ENCODE measurements around the gene NFYC. TPM values are rescaled to one million over a fixed set of nuclear protein-coding genes. Genes with fewer than 3 reads are reported as not detected.

NFYC gene
- total RNA-seq, 1 donor from 2014 or later: 51.1 TPM

DNA sequence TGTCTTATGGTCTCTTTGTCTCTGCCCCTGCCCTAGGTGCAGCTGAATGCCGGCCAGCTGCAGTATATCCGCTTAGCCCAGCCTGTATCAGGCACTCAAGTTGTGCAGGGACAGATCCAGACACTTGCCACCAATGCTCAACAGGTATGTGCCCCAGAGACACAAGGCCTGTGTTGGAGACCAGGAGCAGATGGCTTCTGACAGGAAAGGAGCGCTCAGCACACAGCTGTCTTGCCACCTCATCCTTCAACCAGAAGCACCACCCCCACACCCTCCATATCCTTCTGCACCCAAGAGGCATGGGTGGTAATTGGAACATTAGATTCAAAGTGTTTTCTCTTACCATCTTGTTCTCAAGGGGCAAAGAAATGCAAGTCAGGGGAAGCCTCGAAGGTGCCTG lies 75.1 kb downstream of the NFYC start:
- no peaks in the 10 kb centered on the region for H3K9me3 Mint-ChIP-seq (ENCODE audit: unreplicated experiment)
- no peak for FAIRE-seq
- TF ChIP-seq, protein P1, sequence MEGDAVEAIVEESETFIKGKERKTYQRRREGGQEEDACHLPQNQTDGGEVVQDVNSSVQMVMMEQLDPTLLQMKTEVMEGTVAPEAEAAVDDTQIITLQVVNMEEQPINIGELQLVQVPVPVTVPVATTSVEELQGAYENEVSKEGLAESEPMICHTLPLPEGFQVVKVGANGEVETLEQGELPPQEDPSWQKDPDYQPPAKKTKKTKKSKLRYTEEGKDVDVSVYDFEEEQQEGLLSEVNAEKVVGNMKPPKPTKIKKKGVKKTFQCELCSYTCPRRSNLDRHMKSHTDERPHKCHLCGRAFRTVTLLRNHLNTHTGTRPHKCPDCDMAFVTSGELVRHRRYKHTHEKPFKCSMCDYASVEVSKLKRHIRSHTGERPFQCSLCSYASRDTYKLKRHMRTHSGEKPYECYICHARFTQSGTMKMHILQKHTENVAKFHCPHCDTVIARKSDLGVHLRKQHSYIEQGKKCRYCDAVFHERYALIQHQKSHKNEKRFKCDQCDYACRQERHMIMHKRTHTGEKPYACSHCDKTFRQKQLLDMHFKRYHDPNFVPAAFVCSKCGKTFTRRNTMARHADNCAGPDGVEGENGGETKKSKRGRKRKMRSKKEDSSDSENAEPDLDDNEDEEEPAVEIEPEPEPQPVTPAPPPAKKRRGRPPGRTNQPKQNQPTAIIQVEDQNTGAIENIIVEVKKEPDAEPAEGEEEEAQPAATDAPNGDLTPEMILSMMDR (IDR thresholded peaks at IDR 0.05; ENCODE audit: insufficient read depth, low read depth, low read length): no peak
- TF ChIP-seq EZH2 (IDR thresholded peaks at IDR 0.05; ENCODE audit: insufficient read depth, low read length): no peak
- peaks cover 39% of the 10 kb centered on the region for H3K36me3 Mint-ChIP-seq (ENCODE audit: low read depth, unreplicated experiment)
- H3K4me2 ChIP-seq (ENCODE audit: low read length): no peak overlapping the region
- H3K36me3 ChIP-seq (ENCODE audit: insufficient read depth, low read length): peaks cover 41% of the 10 kb centered on the region
- H3K4me3 Mint-ChIP-seq (ENCODE audit: unreplicated experiment): no peak overlapping the region
- H3K27ac Mint-ChIP-seq (ENCODE audit: unreplicated experiment): no peak overlapping the region
- H2AFZ ChIP-seq (ENCODE audit: low read depth, low read length): no peak overlapping the region
- H3K9ac ChIP-seq (ENCODE audit: low read length): no peak overlapping the region
- no peaks in the 10 kb centered on the region for H3K79me2 ChIP-seq (ENCODE audit: insufficient read depth, low read length)
- no peak for DNase-seq (ENCODE audit: low read depth)
- H4K20me1 ChIP-seq (ENCODE audit: insufficient read depth, low read length): peaks cover 19% of the 10 kb centered on the region
- no peaks in the 10 kb centered on the region for H3K27me3 ChIP-seq (ENCODE audit: insufficient read depth, low read length)
- no peaks in the 10 kb centered on the region for H3K27me3 Mint-ChIP-seq (ENCODE audit: low read depth, unreplicated experiment)
- no peak overlapping the region for H3K27ac ChIP-seq (ENCODE audit: low read depth, low read length)
- H3K4me3 ChIP-seq (ENCODE audit: insufficient read depth, low read depth, low read length): no peak overlapping the region
- peaks cover 13% of the 10 kb centered on the region for H3K4me1 Mint-ChIP-seq (ENCODE audit: low read depth, unreplicated experiment)
- H3K4me1 ChIP-seq (ENCODE audit: insufficient read depth, low read length): no peaks in the 10 kb centered on the region
- H3K9me3 ChIP-seq (ENCODE audit: insufficient read depth, low read depth, low read length): no peaks in the 10 kb centered on the region

DNA sequence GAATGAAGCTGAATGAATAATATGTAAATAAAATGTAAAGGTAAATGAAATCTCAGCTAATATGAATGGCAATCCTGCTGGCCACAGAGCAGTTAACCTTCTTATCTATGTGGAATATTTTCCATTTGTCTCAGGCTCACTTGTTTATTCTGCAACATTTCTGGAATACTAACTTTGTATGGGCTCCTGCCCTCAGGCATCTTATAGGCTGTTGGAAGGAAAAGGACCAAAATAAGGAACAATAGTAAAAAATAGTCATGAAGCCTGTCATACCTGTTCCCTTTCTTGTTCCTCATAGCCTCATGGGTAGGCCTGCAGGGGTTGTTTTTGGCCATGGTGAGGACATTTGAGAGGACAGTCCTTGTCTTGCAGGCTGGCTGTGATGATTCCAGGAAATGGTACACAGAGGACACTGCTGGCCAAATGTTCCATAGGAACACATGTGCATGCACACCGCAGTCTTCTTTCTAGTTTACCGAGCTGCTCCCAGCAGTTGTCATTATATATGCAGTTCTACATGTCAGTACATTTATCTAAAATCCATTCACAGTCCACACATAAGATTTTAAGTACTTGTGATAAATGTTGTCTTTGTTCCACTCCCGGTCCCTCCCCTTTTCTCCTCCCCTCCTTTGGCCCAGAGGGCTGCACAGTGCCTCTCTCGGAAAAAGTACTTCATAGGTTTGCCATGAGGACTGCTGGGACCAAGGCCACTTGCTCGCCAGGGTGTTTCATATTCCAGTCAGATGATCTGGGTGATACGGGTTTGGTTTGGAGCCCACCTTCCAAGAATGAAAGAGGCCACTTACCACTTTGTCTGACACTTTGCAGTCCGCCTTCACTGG lies 76.9 kb downstream of the NFYC start:
- no peaks in the 10 kb centered on the region for H3K27me3 ChIP-seq (ENCODE audit: insufficient read depth, low read length)
- H3K4me3 ChIP-seq (ENCODE audit: insufficient read depth, low read depth, low read length): no peak overlapping the region
- H3K9me3 Mint-ChIP-seq (ENCODE audit: unreplicated experiment): no peaks in the 10 kb centered on the region
- H3K36me3 Mint-ChIP-seq (ENCODE audit: low read depth, unreplicated experiment): peaks cover 42% of the 10 kb centered on the region
- H3K79me2 ChIP-seq (ENCODE audit: insufficient read depth, low read length): no peaks in the 10 kb centered on the region
- no peak overlapping the region for H3K9ac ChIP-seq (ENCODE audit: low read length)
- H3K9me3 ChIP-seq (ENCODE audit: insufficient read depth, low read depth, low read length): no peaks in the 10 kb centered on the region
- no peaks in the 10 kb centered on the region for H3K4me1 ChIP-seq (ENCODE audit: insufficient read depth, low read length)
- peaks cover 12% of the 10 kb centered on the region for H3K4me1 Mint-ChIP-seq (ENCODE audit: low read depth, unreplicated experiment)
- TF ChIP-seq, protein P1 (IDR thresholded peaks at IDR 0.05; ENCODE audit: insufficient read depth, low read depth, low read length): no peak
- TF ChIP-seq EZH2 (IDR thresholded peaks at IDR 0.05; ENCODE audit: insufficient read depth, low read length): no peak
- no peak overlapping the region for H3K27ac ChIP-seq (ENCODE audit: low read depth, low read length)
- FAIRE-seq (no peak), DNase-seq (ENCODE audit: low read depth) (no peak)
- peaks cover 7% of the 10 kb centered on the region for H4K20me1 ChIP-seq (ENCODE audit: insufficient read depth, low read length)
- H3K27ac Mint-ChIP-seq (ENCODE audit: unreplicated experiment): no peak overlapping the region
- H3K4me2 ChIP-seq (ENCODE audit: low read length): no peak overlapping the region
- H3K36me3 ChIP-seq (ENCODE audit: insufficient read depth, low read length): peaks cover 35% of the 10 kb centered on the region
- H3K4me3 Mint-ChIP-seq (ENCODE audit: unreplicated experiment): no peak overlapping the region
- no peak overlapping the region for H2AFZ ChIP-seq (ENCODE audit: low read depth, low read length)
- H3K27me3 Mint-ChIP-seq (ENCODE audit: low read depth, unreplicated experiment): no peaks in the 10 kb centered on the region

- no peak for TF ChIP-seq EZH2 (IDR thresholded peaks at IDR 0.05; ENCODE audit: insufficient read depth, low read length)
- TF ChIP-seq, protein P1 (IDR thresholded peaks at IDR 0.05; ENCODE audit: insufficient read depth, low read depth, low read length): no peak
- Histone ChIP-seq H3K9ac (ENCODE audit: low read length) (no peak overlapping the region), H4K20me1 (ENCODE audit: insufficient read depth, low read length) (peaks cover 7% of the 10 kb centered on the region), H3K9me3 (ENCODE audit: insufficient read depth, low read depth, low read length) (no peaks in the 10 kb centered on the region), H3K4me2 (ENCODE audit: low read length) (no peak overlapping the region), H3K4me1 (ENCODE audit: insufficient read depth, low read length) (no peaks in the 10 kb centered on the region), H3K4me3 (ENCODE audit: insufficient read depth, low read depth, low read length) (no peak overlapping the region), H3K27ac (ENCODE audit: low read depth, low read length) (no peak overlapping the region), H3K79me2 (ENCODE audit: insufficient read depth, low read length) (no peaks in the 10 kb centered on the region), H3K36me3 (ENCODE audit: insufficient read depth, low read length) (peaks cover 35% of the 10 kb centered on the region), H2AFZ (ENCODE audit: low read depth, low read length) (no peak overlapping the region), H3K27me3 (ENCODE audit: insufficient read depth, low read length) (no peaks in the 10 kb centered on the region)
- DNase-seq (ENCODE audit: low read depth): no peak
- H3K27me3 Mint-ChIP-seq (ENCODE audit: low read depth, unreplicated experiment): no peaks in the 10 kb centered on the region
- H3K9me3 Mint-ChIP-seq (ENCODE audit: unreplicated experiment): no peaks in the 10 kb centered on the region
- H3K36me3 Mint-ChIP-seq (ENCODE audit: low read depth, unreplicated experiment): peaks cover 34% of the 10 kb centered on the region
- FAIRE-seq: no peak
- peaks cover 11% of the 10 kb centered on the region for H3K4me1 Mint-ChIP-seq (ENCODE audit: low read depth, unreplicated experiment)
- H3K27ac Mint-ChIP-seq (ENCODE audit: unreplicated experiment): no peak overlapping the region
- no peak overlapping the region for H3K4me3 Mint-ChIP-seq (ENCODE audit: unreplicated experiment)
These were observed 78.3 kb downstream of the NFYC start for GRCh38 chr1:40769815-40770214.

Data from astrocyte (in vitro differentiated cells and primary cell).